Smooth muscle cell (in vitro differentiated cells): ENCODE results near the gene COL4A5. TPM values are rescaled to one million over a fixed set of nuclear protein-coding genes. Genes with fewer than 3 reads are reported as not detected.

Experiments used
- DNase-seq: peaks from one replicate; lab custom pipeline; 2025; ENCODE audit not compliant: unreplicated experiment; lab: John Stamatoyannopoulos, UW
- H2AFZ ChIP-seq: fragments of 200-600 bp; sonication (generic); 2 replicates; pipeline ENCODE4 v1.6.0; 2016; ENCODE audit warnings: antibody characterized with exemption, low read depth, mild to moderate bottlenecking
- H3F3A ChIP-seq: fragments of 200-600 bp; sonication (generic); 2 replicates; pipeline ENCODE4 v1.6.0; 2017; ENCODE audit warnings: antibody characterized with exemption, low read depth
- H3K27ac ChIP-seq: fragments of 200-600 bp; sonication (generic); 2 replicates; pipeline ENCODE4 v1.5.1; 2016; ENCODE audit warnings: low read depth, mild to moderate bottlenecking
- H3K27me3 ChIP-seq: fragments of 200-600 bp; sonication (generic); 2 replicates; pipeline ENCODE4 v1.6.1; 2016; ENCODE audit warnings: low read depth, mild to moderate bottlenecking
- H3K36me3 ChIP-seq: fragments of 200-600 bp; sonication (generic); 2 replicates; pipeline ENCODE4 v1.5.1; 2016; ENCODE audit warnings: low read depth
- H3K4me1 ChIP-seq: fragments of 200-600 bp; sonication (generic); 2 replicates; pipeline ENCODE4 v1.5.1; 2016; ENCODE audit warnings: low read depth
- H3K4me2 ChIP-seq: fragments of 200-600 bp; sonication (generic); 2 replicates; pipeline ENCODE4 v1.6.0; 2016; ENCODE audit warnings: mild to moderate bottlenecking
- H3K4me3 ChIP-seq: fragments of 200-600 bp; sonication (generic); 2 replicates; pipeline ENCODE4 v1.5.1; 2016; ENCODE audit warnings: mild to moderate bottlenecking
- H3K79me2 ChIP-seq: fragments of 200-600 bp; sonication (generic); 2 replicates; pipeline ENCODE4 v1.6.0; 2016; ENCODE audit warnings: low read depth, mild to moderate bottlenecking
- H3K9ac ChIP-seq: fragments of 200-600 bp; sonication (generic); 2 replicates; pipeline ENCODE4 v1.6.0; 2016; ENCODE audit warnings: low read depth
- H3K9me3 ChIP-seq: fragments of 200-600 bp; sonication (generic); replicated peaks from 2 replicates; pipeline ENCODE4 v1.5.1; 2016; ENCODE audit warnings: low read depth
- H4K20me1 ChIP-seq: fragments of 200-600 bp; sonication (generic); 2 replicates; pipeline ENCODE4 v1.6.0; 2016; ENCODE audit warnings: low read depth
- CTCF ChIP-seq: fragments of 200-600 bp; sonication (generic); IDR thresholded peaks from 2 replicates; pipeline ENCODE4 v1.5.1; 2017; ENCODE audit warnings: borderline replicate concordance, mild to moderate bottlenecking, antibody characterized with exemption; ENCODE audit not compliant: insufficient read depth, poor library complexity, severe bottlenecking
- WGBS: methylation state at CpG from one replicate; pipeline ENCODE4 v1.1.7; 2016; ENCODE audit warnings: low lambda C conversion rate; 5-methylcytosine and 5-hydroxymethylcytosine counted together
- polyA plus RNA-seq: library from polyadenylated mRNA; unstranded; fragments of >200 nt; fragmentation: Nextera tagmentation; extraction: Ambion mirVana; gene quantifications from 2 replicates; pipeline ENCODE4 v1.2.1, GENCODE V29; 2016
- total RNA-seq: library from RNA; depleted of rRNA; stranded (reverse); fragments of >200 nt; gene quantifications from 2 replicates; pipeline ENCODE4 v1.2.3, GENCODE V29; 2014

Gene COL4A5
- total and polyA plus RNA-seq, 2 experiments from 2014 or later: 42.3 to 101 TPM

GRCh38 chrX:108731153-108731552 lies 291.5 kb downstream of the COL4A5 start:
- Histone ChIP-seq H3F3A (no peaks in the 10 kb centered on the region), H3K79me2 (no peaks in the 10 kb centered on the region), H3K27me3 (peaks cover 64% of the 10 kb centered on the region), H3K9me3 (no peaks in the 10 kb centered on the region), H3K4me3 (no peak overlapping the region), H2AFZ (no peak overlapping the region), H3K4me1 (peaks cover 31% of the 10 kb centered on the region), H3K36me3 (no peaks in the 10 kb centered on the region), H3K9ac (no peak overlapping the region), H3K4me2 (no peak overlapping the region), H3K27ac (no peak overlapping the region), H4K20me1 (no peaks in the 10 kb centered on the region)
- TF ChIP-seq CTCF: no peak
- no peak for DNase-seq
- 24% methylated on average over 2 of the region's 2 CpGs for WGBS

- H3K79me2 ChIP-seq: no peaks in the 10 kb centered on the region
- H3K36me3 ChIP-seq: no peaks in the 10 kb centered on the region
- H3K27ac ChIP-seq: no peak overlapping the region
- H3K4me3 ChIP-seq: no peak overlapping the region
- peaks cover 76% of the 10 kb centered on the region for H3K27me3 ChIP-seq
- no peaks in the 10 kb centered on the region for H4K20me1 ChIP-seq
- H3F3A ChIP-seq: no peaks in the 10 kb centered on the region
- TF ChIP-seq CTCF: no peak
- WGBS: 22% methylated on average over 39 of the region's 39 CpGs
- H3K4me2 ChIP-seq: peak overlapping the region; percentile 73
- H3K9ac ChIP-seq: no peak overlapping the region
- H2AFZ ChIP-seq: no peak overlapping the region
- H3K9me3 ChIP-seq: no peaks in the 10 kb centered on the region
- H3K4me1 ChIP-seq: peaks cover 20% of the 10 kb centered on the region
- no peak for DNase-seq
These were observed 293.1 kb downstream of the COL4A5 start for GRCh38 chrX:108732630-108733321.

GRCh38 chrX:108734426-108734825 lies 294.8 kb downstream of the COL4A5 start:
- no peaks in the 10 kb centered on the region for H3K9me3 ChIP-seq
- peaks cover 20% of the 10 kb centered on the region for H3K4me1 ChIP-seq
- no peaks in the 10 kb centered on the region for H4K20me1 ChIP-seq
- no peak for DNase-seq
- H3K79me2 ChIP-seq: no peaks in the 10 kb centered on the region
- no peak for TF ChIP-seq CTCF
- H3K27me3 ChIP-seq: peaks cover 86% of the 10 kb centered on the region
- no peak overlapping the region for H3K4me3 ChIP-seq
- H3F3A ChIP-seq: no peaks in the 10 kb centered on the region
- H3K36me3 ChIP-seq: no peaks in the 10 kb centered on the region
- no peak overlapping the region for H2AFZ ChIP-seq
- H3K4me2 ChIP-seq: no peak overlapping the region
- no peak overlapping the region for H3K27ac ChIP-seq
- H3K9ac ChIP-seq: no peak overlapping the region
- WGBS: 82% methylated on average over 7 of the region's 7 CpGs
